NB4 (cell line): ENCODE results near the gene TMEM200A.

Source experiments
- DNase-seq: peaks from one replicate; pipeline ENCODE4 v3.0.0; 2010; ENCODE audit warnings: low read depth
- H3K4me3 ChIP-seq: one replicate; pipeline ENCODE4 v1.5.1; 2011; ENCODE audit warnings: mild to moderate bottlenecking, low read depth, low read length, moderate library complexity
- CTCF ChIP-seq: IDR thresholded peaks from one replicate; pipeline ENCODE4 v1.5.1; 2012; ENCODE audit warnings: low read depth, low read length
- MAX ChIP-seq: IDR thresholded peaks from 2 replicates; pipeline ENCODE4 v1.6.1; 2011; ENCODE audit warnings: low read depth, low read length
- MYC ChIP-seq: IDR thresholded peaks from 2 replicates; pipeline ENCODE4 v1.6.1; 2011; ENCODE audit warnings: low read depth, low read length
- POLR2A ChIP-seq: IDR thresholded peaks from 2 replicates; pipeline ENCODE4 v1.6.1; 2011; ENCODE audit warnings: mild to moderate bottlenecking; ENCODE audit not compliant: insufficient read length; ENCODE audit errors: extremely low read depth

TMEM200A gene

GRCh38 chr6:130389142-130389541 lies 23.3 kb downstream of the TMEM200A start:
- no peak overlapping the region for H3K4me3 ChIP-seq
- no peak for DNase-seq
- TF ChIP-seq CTCF (no peak), MYC (no peak), MAX (no peak), POLR2A (no peak)

GRCh38 chr6:130390890-130391289 lies 25.1 kb downstream of the TMEM200A start:
- DNase-seq: no peak
- no peak for TF ChIP-seq CTCF
- TF ChIP-seq MYC: no peak
- TF ChIP-seq MAX: no peak
- no peak for TF ChIP-seq POLR2A
- H3K4me3 ChIP-seq: no peak overlapping the region

GRCh38 chr6:130393306-130393705 lies 27.5 kb downstream of the TMEM200A start:
- no peak overlapping the region for H3K4me3 ChIP-seq
- no peak for DNase-seq
- TF ChIP-seq MYC: no peak
- no peak for TF ChIP-seq POLR2A
- no peak for TF ChIP-seq CTCF
- no peak for TF ChIP-seq MAX

GRCh38 chr6:130394246-130394645 lies 28.4 kb downstream of the TMEM200A start:
- DNase-seq: no peak
- TF ChIP-seq CTCF (no peak), MAX (no peak), POLR2A (no peak), MYC (no peak)
- H3K4me3 ChIP-seq: no peak overlapping the region

- DNase-seq: no peak
- no peak overlapping the region for H3K4me3 ChIP-seq
- TF ChIP-seq POLR2A: no peak
- TF ChIP-seq MYC: no peak
- no peak for TF ChIP-seq CTCF
Observed at GRCh38 chr6:130395164-130395563, 29.3 kb downstream of the TMEM200A start.

GRCh38 chr6:130396722-130397121 lies 30.9 kb downstream of the TMEM200A start:
- TF ChIP-seq MYC (no peak), POLR2A (no peak), CTCF (no peak), MAX (no peak)
- H3K4me3 ChIP-seq: no peak overlapping the region
- DNase-seq: no peak
